ENCODE data around the gene SNX6.

GRCh38 chr14:34662561-34663088 lies 32.7 kb upstream of the SNX6 start:
- TF ChIP-seq CTCF (conservative IDR thresholded peaks at IDR 0.05; ENCODE audit: low read depth in 2 of 2) (no peak), CREB1 (CRISPR knock-in tag; IDR thresholded peaks at IDR 0.05; ENCODE audit: low read depth) (no peak), POLR2AphosphoS5 (IDR thresholded peaks at IDR 0.05; ENCODE audit: low read depth) (no peak), EZH2 (IDR thresholded peaks at IDR 0.05; ENCODE audit: low read depth, unreplicated experiment) (no peak), ZNF114 (CRISPR knock-in tag; IDR thresholded peaks at IDR 0.05) (no peak), REST (IDR thresholded peaks at IDR 0.05; ENCODE audit: unreplicated experiment) (no peak), JUNB (IDR thresholded peaks at IDR 0.05; ENCODE audit: unreplicated experiment) (no peak), ETS1 (IDR thresholded peaks at IDR 0.05) (no peak), ZNF331 (CRISPR knock-in tag; IDR thresholded peaks at IDR 0.05; ENCODE audit: low read depth) (no peak), ZNF462 (CRISPR knock-in tag; IDR thresholded peaks at IDR 0.05) (no peak), NANOG (IDR thresholded peaks at IDR 0.05; ENCODE audit: borderline replicate concordance) (no peak), EZH2phosphoT487 (IDR thresholded peaks at IDR 0.05; ENCODE audit: unreplicated experiment) (no peak), STAT1 (IDR thresholded peaks at IDR 0.05; ENCODE audit: unreplicated experiment) (no peak)
